NCI-H2107 treated with DMSO at 0.1 percent for 48 hours (cell line): ENCODE measurements around the gene EFCAB11.
A peak's percentile ranks its signal among the peaks of the same experiment; 100 is the strongest.
"Not testable (repeated sequence)": the region's sequence is repeated elsewhere in the genome, so short reads cannot be mapped to it uniquely, and the experiment has no call there.

Source experiments
- DNase-seq: peaks from one replicate; lab custom pipeline; 2025; ENCODE audit not compliant: unreplicated experiment; lab: John Stamatoyannopoulos, UW

The EFCAB11 gene

DNA sequence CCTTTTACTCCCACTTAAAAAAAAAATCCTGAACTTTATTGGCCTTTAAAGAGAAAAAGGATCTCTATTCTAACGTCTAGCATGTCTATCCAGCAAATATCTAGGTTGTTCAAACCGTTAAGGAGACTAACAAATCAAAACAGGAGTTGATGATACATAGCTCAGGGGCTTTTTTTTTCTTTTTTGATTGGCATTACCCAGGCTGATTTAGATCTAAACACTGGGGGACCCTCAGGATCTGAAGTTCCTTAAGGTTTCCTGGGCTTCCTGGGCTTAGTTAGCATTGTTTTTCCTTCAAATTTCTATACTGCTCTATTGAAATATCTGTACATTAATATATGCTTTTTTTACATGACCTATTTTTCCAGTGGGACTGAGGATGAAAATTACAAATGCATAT is 42.3 kb downstream of the EFCAB11 start:
- no peak for DNase-seq

DNA sequence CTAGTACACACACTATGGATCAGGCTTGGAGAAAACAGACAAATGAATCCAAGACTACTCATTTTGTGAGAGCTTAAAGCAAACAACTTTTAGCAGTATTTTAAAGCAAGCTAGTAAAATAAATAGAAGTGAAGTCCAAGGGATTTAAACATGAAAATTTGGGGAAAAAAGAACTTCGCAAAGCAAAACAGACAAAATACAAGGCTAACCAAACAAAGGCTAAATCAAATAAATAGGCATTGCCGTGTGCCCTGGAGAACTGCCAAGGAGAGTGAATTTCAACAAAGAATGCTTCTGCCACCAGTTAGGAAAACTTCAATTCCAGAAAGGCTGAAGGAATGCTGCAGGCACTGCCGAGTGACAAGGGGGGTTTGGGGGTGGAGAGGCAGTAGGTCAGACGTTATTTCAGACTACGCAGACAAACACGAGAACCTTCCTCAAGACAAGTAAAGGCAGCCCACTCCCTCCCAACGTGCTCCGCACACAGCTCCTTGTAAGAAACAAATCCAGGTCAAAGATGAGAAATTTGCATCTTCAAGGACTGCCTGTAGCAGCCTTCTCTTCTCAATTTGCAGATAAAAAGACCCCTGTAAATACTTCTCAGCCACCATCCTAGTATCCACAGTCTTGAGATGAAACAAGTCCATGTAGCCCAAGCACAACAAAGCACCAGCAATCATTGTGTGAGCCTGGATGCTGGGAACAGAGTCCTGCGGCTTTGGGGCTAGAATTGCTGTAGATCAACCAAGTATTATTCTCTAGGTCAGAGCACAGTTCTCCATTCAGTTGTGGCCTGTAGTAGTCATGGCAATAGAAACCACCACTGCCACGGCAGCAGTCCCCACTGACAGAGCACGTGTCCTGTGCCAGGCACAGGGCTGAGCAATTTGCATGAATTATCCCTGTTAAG is 43.3 kb downstream of the EFCAB11 start:
- peak; percentile 8 for DNase-seq

DNA sequence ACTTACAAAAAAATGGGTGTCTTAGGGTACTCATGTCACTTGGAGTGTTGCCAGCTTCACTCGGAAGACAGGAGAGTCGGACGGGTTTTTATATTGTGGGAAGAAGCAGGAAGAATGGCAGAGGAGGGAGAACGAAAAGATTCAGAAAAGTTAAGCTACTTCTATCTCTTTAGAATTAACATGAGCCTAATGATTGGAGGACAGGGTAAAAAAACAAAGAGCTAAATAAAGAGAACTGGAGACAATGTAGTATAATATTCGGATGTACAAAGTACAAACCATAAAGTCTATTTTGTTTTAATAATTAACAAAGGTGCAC is 43.9 kb downstream of the EFCAB11 start:
- DNase-seq: no peak

DNA sequence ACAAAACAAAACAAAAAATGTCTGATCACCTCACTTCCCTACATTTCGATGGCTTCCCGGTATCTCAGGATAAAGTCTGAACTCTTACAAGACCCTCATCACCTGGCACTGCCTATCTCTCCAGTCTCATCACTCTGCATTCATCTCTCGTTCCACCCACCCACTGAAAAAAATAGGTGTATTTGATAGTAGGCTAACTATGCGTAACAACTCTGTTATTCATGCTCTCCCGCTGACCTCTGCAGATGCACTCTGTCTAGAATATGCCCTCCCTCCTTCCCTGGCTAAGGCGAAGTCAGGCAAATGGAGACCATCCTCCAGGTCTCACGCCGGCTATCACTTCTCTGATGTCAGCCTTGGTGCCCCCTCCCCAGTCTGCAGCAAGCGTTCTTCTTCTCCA is 44.9 kb downstream of the EFCAB11 start:
- DNase-seq: no peak

DNA sequence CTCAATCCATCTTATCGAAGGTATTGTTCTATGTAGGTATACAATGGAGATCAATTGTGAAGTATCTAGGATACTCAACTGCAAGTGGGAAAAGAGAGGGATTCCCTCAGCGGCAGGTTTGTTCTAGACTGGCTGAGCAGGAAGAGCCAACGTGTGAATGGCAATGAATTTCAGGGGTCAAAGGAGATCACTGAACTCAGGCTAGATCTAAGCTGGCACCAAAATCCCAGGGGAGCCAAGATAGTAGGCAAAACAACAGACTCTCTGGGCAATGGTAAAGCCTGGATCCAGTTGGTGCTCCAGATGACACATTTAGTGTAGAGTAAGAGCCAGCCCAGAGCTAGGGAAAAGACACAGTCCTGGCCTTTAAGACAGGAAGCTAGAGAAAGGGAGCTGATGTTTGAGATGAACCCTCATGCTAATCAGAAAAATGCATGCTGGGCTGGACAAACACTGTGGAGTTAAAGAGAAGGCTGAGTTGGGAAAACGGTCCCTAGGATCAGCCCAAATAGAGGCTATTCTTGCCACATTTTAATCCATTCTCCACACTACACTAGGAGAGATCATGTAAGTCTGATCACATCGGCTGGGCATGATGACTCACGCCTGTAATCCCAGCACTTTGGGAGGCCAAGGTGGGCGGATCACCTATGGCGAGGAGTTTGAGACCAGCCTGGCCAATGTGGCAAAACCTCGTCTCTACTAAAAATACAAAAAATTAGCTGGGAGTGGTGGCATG is 45.6 kb downstream of the EFCAB11 start:
- DNase-seq: no peak

DNA sequence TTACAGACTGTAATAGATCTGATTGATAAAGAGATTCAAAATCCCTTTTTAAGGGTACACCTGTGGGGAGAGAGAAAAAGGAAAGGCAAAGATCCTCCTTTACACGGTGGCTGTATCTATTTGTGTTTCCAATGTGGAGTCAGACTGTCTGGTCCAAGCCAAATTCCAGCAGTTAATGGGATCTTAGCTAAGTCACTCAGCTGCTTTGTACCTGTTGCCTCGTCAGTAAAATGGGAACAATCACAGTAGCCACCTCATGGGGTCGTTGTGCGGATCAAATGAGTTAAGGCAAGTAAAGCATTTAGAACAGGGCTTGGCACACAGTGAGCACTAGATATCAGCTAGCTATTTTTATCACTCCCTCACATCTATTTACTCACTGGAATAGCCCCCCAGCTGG is 46.9 kb downstream of the EFCAB11 start:
- DNase-seq: no peak

DNA sequence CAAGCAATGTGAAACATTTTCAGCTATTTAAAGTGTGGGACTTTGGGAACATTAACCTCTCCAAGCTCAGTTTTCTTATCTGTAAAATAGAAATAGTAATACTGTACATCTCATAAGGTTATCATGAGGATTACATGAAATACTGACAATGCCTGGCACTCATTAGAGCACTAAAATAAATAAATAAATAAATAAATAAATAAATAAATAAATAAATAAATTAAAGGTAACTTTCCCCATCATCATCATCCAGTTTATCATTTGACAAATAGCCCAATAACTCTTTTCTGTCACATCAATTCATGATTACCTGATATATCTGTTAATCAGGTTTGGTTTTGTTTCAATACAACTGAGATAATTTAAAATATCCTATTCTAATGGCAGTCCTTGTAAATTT is 48.5 kb downstream of the EFCAB11 start:
- no peak for DNase-seq

DNA sequence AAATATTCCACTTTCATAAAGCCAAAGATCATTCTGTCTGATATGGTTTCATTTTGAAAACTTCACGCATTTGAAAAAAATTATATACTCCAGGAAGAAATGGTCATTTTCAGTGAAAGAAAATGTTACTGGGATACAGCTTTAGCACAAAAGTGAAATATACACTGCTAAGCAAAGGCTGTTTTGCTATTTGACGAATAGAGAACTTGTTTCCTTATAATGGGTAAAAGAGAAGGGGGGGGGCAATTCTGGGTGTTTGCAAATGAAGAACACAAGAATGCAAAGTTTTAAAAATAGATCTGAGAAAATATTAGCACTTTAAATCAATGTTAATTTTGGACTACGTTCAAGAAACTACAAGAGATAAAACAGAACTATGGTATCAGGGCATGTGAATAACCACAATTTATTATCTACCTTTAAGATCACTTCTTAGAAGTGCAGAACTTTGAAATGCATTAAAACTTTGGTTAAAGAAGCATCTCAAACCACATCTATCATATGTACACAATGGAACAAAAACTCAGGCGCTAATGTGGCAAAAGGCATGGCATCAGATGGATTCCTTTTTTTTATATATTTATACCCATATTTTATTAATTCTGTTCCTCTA is 51.1 kb downstream of the EFCAB11 start:
- DNase-seq: no peak

DNA sequence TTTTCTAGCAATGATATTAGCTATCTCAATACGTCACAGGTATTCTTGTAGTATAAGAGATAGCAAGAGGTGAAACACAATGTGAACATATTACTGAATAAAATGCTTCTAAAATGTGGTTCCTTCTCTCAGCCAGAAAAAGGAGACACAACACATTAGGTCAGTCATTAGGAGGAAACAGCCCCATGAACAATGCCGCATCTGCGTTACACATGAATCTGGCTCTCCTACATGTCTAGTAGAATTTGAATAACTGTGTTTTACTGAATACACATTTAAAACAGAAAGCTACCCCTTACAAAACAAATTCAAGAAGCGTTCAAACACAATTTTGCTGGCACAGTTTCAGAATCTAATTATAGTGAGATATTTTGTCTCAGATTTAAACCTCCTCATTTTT is 51.6 kb downstream of the EFCAB11 start:
- peak; percentile 16 for DNase-seq

DNA sequence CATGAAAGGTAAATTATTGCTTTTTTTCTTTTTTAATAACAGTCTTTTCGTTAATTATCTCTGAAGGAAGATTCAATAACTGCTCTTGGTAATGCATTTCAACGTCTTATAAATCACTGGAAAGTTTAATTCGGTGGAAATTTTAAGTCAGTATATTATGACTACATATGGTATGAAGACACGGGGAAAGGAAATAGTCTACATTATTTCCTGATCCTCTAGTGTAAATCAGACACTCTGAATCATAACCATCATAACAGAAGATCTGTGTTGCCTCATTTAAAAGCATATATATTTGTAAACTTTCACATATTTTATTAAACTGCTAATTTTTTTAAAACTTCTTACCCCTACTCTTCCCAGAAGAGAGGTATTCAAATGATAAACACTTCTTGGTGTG is 53.7 kb downstream of the EFCAB11 start:
- no peak for DNase-seq

DNA sequence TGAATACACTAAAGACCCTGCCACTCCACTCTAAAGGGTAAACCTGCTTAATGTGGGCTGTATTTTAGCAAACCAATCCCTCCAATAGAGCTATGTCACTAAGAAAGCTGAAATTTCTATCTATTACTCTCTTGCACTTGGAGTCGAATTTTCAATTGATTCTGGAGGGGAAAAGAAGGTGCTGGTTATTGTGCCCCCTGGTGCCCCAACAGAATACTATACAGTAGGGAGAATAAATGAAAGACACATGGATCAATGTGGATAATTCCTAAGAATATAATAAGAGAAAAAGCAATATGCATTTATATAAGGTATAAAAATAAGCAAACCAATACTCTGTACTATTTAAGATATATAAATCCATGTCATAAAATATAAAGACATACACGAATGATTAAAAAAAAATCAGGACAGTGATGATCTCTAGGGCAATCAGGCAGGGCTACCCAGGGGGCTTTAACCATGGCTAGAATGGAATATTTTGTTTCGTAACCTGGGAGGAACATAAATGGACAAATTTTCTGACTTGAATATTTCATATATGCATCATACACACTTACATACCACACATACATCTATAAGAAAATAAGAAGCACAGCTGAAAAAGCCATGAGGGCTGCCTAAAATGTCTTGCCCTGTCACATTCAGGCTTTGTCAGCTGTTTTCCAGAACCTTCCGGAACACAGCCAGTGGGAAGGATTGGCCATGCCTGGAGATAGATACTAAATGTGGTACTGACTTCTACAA is 54.4 kb downstream of the EFCAB11 start:
- DNase-seq: peak; percentile 14

DNA sequence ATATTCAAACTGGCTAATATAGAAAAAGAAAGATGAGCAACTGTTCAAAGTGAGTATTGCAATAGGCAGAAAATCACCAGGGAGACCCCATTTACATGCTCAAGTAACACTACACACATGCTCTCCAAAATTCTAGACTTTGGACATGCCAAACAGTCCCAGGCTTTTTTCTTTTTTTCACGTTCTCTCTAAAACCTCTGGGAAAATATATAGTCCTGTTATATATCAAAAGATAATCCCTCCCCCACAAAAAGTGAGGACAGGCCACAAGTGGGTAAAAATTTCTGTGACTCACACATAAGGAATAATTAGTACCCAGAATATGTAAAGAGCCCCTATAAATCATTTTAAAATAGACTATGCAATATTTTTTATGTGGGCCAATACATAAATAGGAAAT is 55.2 kb downstream of the EFCAB11 start:
- no peak for DNase-seq

DNA sequence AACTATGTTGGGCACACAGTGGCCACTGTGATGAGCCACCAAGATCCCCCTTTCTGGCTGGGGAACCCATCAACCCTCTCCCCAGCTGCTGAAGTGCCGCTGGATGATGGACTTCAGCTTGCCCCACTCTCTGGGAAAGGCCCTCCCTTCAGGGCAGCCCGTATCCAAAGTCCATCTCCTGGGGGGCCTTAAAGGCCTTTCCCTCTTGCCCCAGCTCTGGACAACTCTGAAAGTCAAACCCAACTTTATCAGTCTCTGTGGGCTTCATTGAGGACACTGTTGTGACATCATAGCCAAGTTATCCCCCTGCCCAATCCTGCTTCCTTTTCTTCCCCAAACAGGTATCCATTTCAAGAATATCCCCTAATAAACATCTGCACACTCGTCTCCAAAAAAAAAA is 61.1 kb downstream of the EFCAB11 start:
- DNase-seq: not testable (repeated sequence)

DNA sequence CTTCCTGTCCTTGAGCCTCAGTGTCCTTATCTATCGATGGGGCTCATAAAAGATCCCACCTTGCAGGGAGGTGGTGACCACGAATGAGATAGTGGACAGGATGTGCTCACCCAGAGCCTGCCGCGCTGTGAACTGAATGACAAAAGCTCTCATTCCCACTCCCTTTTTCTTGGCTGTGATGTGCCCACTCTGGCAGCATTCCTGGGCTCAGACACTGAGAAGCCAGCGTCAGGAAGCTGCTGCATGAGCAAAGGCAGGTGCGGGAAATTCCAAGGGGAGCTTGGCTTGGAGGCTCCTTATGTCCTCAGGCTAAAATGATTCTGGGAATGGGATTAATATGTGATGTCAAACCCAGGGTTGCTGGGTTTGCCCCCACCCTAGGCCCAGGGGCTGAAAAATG is 61.6 kb downstream of the EFCAB11 start:
- no peak for DNase-seq

DNA sequence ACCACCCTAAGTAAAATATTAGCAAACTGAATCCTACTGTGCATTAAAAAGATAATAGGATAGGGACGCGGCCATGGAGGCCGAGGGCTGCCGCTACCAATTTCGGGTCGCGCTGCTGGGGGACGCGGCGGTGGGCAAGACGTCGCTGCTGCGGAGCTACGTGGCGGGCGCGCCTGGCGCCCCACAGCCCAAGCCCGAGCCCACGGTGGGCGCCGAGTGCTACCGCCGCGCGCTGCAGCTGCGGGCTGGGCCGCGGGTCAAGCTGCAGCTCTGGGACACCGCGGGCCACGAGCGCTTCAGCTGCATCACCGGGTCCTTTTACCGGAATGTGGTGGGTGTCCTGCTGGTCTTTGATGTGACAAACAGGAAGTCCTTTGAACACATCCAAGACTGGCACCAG is 62.8 kb downstream of the EFCAB11 start:
- DNase-seq: not testable (repeated sequence)

DNA sequence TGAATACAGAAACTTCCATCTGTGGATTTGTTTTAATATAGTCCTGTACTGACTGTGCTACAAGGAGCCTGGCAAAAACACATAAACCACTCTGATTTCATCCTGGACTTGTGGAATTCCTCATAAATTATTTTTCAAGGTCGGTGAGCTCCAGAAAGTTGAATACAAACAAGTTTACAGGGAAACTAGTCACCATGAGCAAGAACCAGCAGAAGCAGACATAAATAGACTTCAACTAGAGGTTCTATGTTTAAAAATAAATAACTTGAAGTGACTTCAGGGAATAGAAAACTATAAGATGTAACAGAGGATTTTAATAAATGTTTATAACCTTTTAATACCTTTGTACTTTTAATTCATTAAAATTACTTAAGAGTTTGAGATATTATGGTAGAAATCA is 63.5 kb downstream of the EFCAB11 start:
- DNase-seq: no peak

DNA sequence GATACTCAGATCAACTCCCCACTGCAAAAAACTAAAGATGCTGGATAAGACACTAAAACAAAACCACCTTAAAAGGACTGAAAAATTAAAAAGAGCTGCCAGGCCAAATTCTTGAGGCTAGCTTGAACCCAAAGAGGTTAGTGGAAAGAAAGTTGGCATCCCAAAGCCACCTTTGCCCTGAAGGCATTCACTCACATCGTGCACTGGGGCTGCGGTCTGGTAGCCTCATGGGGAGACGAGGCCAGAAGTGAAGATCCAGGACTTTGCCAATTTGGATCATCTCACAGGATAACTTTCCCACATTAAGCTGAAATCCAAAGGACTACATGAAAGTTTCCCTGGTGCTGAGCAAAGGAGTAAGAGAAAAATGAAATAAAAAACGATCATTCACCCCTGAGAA is 63.9 kb downstream of the EFCAB11 start:
- no peak for DNase-seq

DNA sequence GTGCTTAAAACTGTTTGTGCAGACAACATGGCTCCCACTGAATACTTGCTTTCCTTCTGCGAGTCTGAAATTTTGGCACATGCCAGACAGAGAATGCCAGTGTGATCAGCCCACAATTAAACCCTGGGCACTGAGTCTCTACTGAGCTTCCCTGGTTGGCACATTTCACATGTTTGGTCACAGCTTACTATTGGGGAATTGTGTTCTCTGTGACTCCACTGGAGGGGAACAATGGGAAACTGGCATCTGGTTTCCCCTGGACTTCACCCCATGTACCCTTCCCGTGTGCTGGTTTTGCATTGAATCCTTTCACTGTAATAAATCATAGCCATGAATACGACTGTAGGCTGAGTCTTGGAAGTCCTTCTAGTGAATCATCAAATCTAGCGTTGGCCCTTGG is 64.9 kb downstream of the EFCAB11 start:
- DNase-seq: no peak

DNA sequence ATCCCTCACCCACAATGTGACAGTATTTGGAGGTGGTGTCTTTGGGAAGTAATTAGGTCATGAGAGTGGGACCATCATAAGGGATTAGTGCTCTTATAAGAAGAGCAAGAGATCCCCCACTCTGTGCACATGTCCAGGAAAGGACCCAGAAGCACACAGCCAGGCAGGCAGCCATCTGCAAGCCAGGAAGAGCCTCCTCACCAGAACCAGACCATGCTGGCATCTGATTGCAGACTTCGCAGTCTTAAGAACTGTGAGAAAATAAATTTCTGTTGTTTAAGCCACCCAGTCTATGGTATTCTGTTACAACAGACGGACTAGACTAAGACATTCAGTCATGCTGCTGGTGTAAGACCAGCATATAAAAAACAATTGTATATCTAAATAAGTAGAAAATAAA is 69.8 kb downstream of the EFCAB11 start:
- no peak for DNase-seq

DNA sequence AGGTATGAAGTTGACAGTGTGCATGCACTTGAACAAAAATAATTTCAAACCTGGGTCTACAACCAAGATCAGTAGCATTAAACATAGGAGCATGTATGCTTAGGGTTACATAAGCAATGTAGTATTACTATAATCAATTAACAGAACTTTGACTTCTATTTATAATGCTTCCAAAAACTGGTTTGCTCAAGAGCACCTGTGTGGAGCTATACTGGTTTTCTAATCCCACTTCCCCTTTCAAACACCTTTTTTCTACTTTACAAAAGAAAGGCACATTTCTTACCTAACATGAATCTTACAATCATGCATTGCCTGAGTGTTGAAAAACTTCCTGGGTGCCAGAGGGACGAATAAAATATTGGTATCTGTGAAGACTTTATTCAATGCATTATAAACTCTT is 72.7 kb downstream of the EFCAB11 start:
- no peak for DNase-seq

DNA sequence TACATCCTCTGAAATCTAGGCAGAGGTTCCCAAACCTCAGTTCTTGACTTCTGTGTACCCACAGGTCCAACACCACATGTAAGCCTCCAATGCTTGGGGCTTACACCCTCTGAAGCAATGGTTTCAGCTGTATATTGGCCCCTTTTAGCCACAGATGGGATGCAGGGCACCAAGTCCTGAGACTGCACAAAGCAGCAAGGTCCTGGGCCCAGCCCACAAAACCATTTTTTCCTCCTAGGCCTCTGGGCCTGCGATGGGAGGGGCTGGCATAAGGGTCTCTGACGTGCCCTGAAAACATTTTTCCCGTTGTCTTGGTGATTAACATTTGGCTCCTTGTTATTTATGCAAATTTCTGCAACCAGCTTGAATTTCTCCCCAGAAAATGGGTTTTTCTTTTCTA is 80.4 kb downstream of the EFCAB11 start:
- DNase-seq: not testable (repeated sequence)
